ENCODE data around the gene KCNN3.

Gene KCNN3

DNA sequence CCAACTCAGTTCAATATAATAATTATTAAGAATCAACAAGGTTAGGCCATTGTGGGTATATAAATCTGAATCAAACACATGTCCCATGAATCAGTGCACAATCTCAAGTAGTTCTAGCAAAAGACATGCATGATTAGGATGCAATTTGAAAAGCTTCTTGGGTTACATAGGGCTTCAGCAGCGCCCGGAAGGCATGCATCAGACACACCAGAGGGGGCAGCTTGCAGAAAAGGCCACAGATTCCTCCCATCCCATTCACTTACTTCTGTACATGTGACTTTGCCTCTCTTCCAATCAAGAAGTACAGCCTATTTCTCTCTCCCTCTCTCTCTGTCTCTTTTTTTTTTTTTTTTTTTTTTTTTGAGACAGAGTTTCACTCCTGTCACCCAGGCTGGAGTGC, 91.8 kb downstream of the KCNN3 start:
- DNase-seq (ENCODE audit: low spot score): no peak
- TF ChIP-seq, protein P1, sequence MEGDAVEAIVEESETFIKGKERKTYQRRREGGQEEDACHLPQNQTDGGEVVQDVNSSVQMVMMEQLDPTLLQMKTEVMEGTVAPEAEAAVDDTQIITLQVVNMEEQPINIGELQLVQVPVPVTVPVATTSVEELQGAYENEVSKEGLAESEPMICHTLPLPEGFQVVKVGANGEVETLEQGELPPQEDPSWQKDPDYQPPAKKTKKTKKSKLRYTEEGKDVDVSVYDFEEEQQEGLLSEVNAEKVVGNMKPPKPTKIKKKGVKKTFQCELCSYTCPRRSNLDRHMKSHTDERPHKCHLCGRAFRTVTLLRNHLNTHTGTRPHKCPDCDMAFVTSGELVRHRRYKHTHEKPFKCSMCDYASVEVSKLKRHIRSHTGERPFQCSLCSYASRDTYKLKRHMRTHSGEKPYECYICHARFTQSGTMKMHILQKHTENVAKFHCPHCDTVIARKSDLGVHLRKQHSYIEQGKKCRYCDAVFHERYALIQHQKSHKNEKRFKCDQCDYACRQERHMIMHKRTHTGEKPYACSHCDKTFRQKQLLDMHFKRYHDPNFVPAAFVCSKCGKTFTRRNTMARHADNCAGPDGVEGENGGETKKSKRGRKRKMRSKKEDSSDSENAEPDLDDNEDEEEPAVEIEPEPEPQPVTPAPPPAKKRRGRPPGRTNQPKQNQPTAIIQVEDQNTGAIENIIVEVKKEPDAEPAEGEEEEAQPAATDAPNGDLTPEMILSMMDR (IDR thresholded peaks at IDR 0.05; ENCODE audit: extremely low read depth, missing control alignments): no peak

DNA sequence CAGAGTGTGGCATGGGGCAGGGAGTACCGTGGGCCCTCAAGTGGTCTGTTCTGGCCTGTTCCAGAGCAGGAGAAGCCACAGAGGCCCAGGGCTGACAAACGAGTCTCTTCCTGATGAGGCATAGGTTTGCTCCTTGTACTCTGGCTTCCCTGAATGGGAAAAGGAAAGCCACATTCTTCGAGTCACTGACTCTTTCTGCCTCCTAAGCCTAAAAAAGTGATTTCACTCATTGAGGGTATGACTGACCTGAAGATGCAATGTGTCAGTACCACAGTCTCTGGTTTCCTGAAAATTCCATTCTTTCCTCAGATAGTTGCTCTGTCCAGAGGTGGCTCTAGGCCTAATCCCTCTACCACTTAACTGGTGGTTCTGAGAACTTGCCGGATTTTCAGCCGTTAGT, 92.3 kb downstream of the KCNN3 start:
- no peak for DNase-seq (ENCODE audit: low spot score)

DNA sequence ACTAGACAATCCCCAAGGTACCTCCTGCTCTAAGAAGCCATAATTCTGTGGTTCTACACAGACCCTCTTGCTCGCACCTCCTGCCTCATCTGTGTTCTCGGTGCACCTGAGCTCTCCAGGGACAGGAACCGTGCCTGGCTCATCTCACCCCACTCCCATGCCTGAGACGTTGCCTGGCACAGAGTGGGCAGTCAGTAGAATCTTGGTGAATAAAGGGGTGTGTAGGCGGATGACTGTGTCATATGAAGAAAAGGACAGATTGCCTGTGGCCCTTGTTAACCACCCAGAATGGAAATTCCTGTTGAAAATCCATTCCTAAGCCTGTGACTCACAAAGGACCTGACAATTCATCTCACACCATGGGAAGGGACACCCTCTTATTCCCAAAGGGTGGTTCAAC, 92.9 kb downstream of the KCNN3 start:
- TF ChIP-seq, protein P1 (IDR thresholded peaks at IDR 0.05; ENCODE audit: extremely low read depth, missing control alignments): no peak
- DNase-seq (ENCODE audit: low spot score): no peak

More for the DNA sequence above, 92.3 kb downstream of the KCNN3 start:
- TF ChIP-seq, protein P1 (IDR thresholded peaks at IDR 0.05; ENCODE audit: extremely low read depth, missing control alignments): no peak

GRCh38 chr1:154775621-154776605, 94.2 kb downstream of the KCNN3 start:
- TF ChIP-seq, protein P1 (IDR thresholded peaks at IDR 0.05; ENCODE audit: extremely low read depth, missing control alignments): no peak
- no peak for DNase-seq (ENCODE audit: low spot score)

DNA sequence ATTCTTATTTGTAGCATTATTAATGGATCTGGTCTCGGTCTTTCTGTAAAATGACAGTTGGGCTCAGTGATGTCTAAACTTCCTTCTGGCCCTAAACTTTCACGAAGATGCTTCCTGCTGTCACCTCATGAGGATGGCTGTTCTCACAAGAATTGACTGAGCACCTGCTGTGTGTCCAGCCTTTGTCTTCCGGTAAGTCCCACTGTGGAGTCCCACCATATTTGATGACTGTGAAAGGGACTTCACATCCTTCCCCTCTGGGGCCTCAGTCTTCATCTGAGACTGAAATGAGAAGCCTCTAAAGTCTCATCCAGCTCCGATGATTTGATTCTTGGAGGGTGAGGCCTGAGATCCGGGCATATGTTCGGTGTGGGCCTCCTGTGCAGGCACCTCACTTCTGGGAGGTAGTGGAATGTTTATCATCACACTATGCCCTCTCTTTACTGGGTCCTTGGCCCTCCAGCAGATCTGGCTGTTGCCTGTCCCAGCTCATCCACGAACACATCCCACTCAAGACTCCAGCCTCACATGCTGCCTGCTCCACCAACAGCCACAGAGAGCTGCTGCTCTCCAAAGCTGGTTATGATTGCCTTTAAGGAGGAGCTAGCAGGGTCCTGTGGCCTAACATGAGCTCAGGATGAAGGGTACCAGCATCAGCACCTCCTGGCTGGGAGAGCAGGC, 95.8 kb downstream of the KCNN3 start:
- TF ChIP-seq, protein P1 (IDR thresholded peaks at IDR 0.05; ENCODE audit: extremely low read depth, missing control alignments): no peak
- peak; percentile 33 for DNase-seq (ENCODE audit: low spot score)

DNA sequence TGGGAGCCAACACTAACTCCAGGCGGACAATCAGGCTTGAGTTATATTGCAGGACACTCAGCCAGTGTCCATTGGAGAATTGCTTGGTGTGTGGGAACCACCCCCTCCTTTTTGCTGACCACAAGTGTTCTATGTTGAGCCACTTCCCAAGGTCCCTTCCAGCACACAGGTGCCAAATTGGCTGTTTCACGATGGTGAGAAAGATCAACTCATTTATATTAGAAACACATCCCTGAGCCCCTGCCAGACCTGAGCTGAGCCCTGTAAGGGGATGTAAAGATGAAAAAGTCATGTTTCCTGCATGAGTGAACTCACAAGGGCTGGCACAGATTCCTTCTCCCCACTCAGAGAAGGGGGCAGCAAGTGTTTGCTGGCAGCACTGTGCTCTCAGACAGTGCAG, 96.5 kb downstream of the KCNN3 start:
- TF ChIP-seq, protein P1 (IDR thresholded peaks at IDR 0.05; ENCODE audit: extremely low read depth, missing control alignments): no peak

More for the DNA sequence above, 96.5 kb downstream of the KCNN3 start:
- no peak for DNase-seq (ENCODE audit: low spot score)
